Ishikawa (cell line): ENCODE data around the gene HOXB2.

ENCODE experiments used
- CEBPB ChIP-seq: IDR thresholded peaks from 2 replicates; pipeline ENCODE4 v1.6.1; 2012
- CREB1 ChIP-seq: IDR thresholded peaks from 2 replicates; pipeline ENCODE4 v1.6.1; 2012; ENCODE audit warnings: low read depth
- EGR1 ChIP-seq: IDR thresholded peaks from 2 replicates; pipeline ENCODE4 v1.6.1; 2012
- EP300 ChIP-seq: IDR thresholded peaks from 2 replicates; pipeline ENCODE4 v1.6.1; 2012; ENCODE audit warnings: borderline replicate concordance
- FOXM1 ChIP-seq: IDR thresholded peaks from 2 replicates; pipeline ENCODE4 v1.6.1; 2012; ENCODE audit warnings: low read depth, borderline replicate concordance
- MAX ChIP-seq: IDR thresholded peaks from 2 replicates; pipeline ENCODE4 v1.6.1; 2012
- NFIC ChIP-seq: IDR thresholded peaks from 2 replicates; pipeline ENCODE4 v1.6.1; 2012
- RAD21 ChIP-seq: IDR thresholded peaks from 2 replicates; pipeline ENCODE4 v1.6.1; 2012; ENCODE audit warnings: low read depth
- REST ChIP-seq: IDR thresholded peaks from 2 replicates; pipeline ENCODE4 v1.6.1; 2012; ENCODE audit warnings: low read depth, mild to moderate bottlenecking
- TAF1 ChIP-seq: IDR thresholded peaks from 2 replicates; pipeline ENCODE4 v1.6.1; 2012; ENCODE audit warnings: low read depth, mild to moderate bottlenecking
- TCF12 ChIP-seq: IDR thresholded peaks from 2 replicates; pipeline ENCODE4 v1.6.1; 2012; ENCODE audit warnings: low read depth
- TEAD4 ChIP-seq: IDR thresholded peaks from 2 replicates; pipeline ENCODE4 v1.6.1; 2012
- USF1 ChIP-seq: IDR thresholded peaks from 2 replicates; pipeline ENCODE4 v1.6.1; 2012
- YY1 ChIP-seq: IDR thresholded peaks from 2 replicates; pipeline ENCODE4 v1.6.1; 2012; ENCODE audit warnings: low read depth
- ZBTB7A ChIP-seq: IDR thresholded peaks from 2 replicates; pipeline ENCODE4 v1.6.1; 2012; ENCODE audit warnings: low read depth

The HOXB2 gene

GRCh38 chr17:48571826-48572417 is 27.0 kb upstream of the HOXB2 start:
- no peak for TF ChIP-seq NFIC
- TF ChIP-seq EP300 = no peak
- no peak for TF ChIP-seq CREB1
- TF ChIP-seq EGR1 = no peak
- no peak for TF ChIP-seq FOXM1
- TF ChIP-seq REST = no peak
- TF ChIP-seq MAX = no peak

- TF ChIP-seq FOXM1 (no peak), ZBTB7A (no peak), NFIC (no peak)
Observed at GRCh38 chr17:48571024-48571818, 26.3 kb upstream of the HOXB2 start.

- TF ChIP-seq YY1 = no peak
Observed at GRCh38 chr17:48570325-48571023, 25.6 kb upstream of the HOXB2 start.

GRCh38 chr17:48569674-48570324 is 24.9 kb upstream of the HOXB2 start:
- TF ChIP-seq TAF1 = no peak
- TF ChIP-seq EP300 = no peak
- TF ChIP-seq MAX = no peak
- TF ChIP-seq TEAD4 = no peak
- no peak for TF ChIP-seq ZBTB7A
- no peak for TF ChIP-seq FOXM1
- no peak for TF ChIP-seq YY1
- no peak for TF ChIP-seq REST
- TF ChIP-seq CEBPB = no peak
- no peak for TF ChIP-seq TCF12
- TF ChIP-seq NFIC = no peak
- no peak for TF ChIP-seq CREB1

- no peak for TF ChIP-seq NFIC
- TF ChIP-seq TAF1 = no peak
- no peak for TF ChIP-seq TEAD4
- no peak for TF ChIP-seq TCF12
- no peak for TF ChIP-seq MAX
- no peak for TF ChIP-seq ZBTB7A
- no peak for TF ChIP-seq CREB1
- TF ChIP-seq USF1 = no peak
- TF ChIP-seq RAD21 = no peak
- no peak for TF ChIP-seq CEBPB
- TF ChIP-seq YY1 = no peak
- TF ChIP-seq REST = no peak
- TF ChIP-seq FOXM1 = no peak
- no peak for TF ChIP-seq EGR1
- no peak for TF ChIP-seq EP300
Observed at GRCh38 chr17:48569240-48569582, 24.3 kb upstream of the HOXB2 start.
